ENCODE data around the gene GLB1L.

The GLB1L gene

DNA sequence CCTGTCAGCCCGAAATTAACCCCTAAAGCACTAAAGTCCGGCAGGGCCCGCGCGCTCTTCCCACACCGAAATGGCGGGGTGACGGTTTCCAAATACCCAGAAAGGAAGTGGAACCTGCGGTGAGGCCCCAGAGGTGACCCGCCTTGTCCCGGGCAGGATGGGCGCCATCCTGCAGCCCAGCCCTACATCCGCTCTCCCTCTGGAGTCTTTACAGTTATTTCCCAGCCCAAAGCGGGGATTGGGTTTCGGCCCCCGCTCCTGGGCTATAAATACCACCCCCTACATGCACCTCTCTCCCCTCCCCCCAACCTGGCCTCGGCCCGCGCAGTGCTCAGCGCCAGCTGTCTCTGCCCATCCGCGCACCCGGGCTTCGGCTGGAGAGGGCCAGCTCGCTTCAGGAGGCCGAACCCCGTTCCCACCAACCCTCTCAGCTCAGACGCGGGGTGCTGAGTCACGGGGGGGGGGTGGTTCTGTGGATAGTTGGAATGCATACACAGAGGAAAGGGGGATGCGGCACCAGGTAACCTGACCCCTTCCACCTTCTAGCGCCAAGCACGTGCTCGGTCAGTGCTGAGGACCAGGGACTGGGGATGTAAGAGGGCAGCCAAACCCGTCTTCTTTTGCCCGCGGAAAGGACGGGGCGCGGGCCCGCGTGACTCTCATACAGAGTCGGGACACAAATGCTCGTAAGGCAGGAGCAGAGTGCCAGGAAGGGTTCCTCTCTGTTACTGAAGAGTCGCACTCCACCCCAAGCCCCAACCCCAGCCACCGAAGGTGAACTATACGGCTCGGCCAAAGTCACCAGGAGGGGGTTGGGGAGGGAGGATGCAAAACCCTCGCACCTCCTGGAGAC is 7.9 kb upstream of the GLB1L start, which contains the start of gene TUBA4B:
TSS of gene TUBA4B (plus strand) at position 344 of the 853 bp plus-strand sequence. CDS start at position 509, 165 bp downstream.
- DNase-seq (ENCODE audit: low spot score) = peak; percentile 42

DNA sequence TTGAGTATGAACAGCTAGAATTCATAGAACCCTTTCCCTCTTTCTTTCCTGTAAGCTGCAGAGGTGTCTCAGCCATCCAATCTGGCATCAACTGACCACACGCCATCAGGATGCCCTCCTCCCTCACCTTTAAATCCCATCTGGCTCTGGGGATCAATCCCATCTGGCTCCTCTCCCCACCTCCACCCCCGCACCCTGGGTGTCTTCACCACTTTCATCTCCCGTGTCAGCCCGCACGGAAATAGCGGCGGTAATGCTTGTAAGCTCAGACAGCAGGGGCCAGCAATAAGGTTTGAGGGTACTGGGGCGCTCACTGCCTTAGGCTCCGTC is 7.3 kb upstream of the GLB1L start:
- no peak for DNase-seq (ENCODE audit: low spot score)

DNA sequence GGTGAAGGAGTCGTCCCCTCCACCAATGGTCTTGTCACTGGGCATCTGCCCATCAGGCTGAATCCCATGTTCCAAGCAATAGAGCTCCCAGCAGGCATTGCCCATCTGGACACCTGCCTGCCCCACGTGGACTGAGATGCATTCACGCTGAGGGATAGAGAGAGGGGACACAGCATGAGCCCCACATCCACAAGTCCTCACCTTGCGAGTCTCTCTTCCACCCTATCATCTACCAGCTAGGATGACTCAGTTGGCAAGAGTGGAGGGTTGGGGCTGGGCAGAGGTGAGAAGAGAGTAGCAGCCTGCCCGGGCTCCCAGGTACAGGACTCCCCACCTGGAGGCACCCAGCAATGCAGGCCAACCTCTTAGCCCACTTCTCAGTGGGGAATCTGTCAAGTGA is 6.8 kb upstream of the GLB1L start:
- DNase-seq (ENCODE audit: low spot score) = no peak

DNA sequence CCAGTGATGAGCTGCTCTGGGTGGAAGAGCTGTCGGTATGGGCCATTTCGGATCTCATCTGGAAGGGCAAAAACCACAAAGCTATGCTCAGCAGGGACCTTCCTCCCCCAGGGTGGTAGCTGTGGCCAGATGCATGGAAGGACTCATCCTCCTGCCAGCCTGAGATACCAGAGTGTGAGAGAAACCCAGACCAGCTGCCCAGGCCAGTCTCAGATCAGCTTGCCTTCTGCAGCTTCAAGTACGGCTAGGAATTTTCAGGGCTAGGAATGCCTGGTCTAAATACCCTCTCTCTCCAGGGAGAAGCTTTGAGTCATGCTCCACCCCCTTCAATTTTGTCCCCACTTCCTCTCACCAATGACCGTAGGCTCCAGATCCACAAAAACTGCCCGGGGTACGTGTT is 6.4 kb upstream of the GLB1L start:
- no peak for DNase-seq (ENCODE audit: low spot score)

DNA sequence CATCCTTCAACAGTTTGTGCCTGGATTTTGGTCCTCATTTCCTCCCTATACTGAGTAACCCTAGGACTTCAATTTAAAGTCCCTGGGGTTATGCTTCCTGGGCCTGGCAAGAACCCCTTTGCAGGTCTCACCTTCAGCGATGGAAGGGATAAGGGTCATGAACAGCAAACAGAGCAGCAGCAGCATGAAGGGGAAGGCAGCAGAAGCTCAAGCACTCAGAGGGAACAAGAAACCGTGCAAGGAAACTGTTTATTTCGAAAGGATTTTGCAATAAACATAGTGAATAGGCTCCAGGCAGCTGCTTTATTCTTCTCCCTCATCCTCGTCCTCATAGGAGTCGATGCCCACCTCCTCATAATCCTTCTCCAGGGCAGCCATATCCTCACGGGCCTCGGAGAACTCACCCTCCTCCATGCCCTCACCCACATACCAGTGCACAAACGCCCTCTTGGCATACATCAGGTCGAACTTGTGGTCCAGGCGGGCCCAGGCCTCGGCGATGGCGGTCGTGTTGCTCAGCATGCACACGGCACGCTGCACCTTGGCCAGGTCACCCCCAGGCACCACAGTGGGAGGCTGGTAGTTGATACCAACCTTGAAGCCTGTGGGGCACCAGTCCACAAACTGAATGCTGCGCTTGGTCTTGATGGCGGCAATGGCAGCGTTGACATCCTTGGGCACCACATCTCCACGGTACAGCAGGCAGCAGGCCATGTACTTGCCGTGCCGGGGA is 5.0 kb upstream of the GLB1L start:
- DNase-seq (ENCODE audit: low spot score) = no peak

DNA sequence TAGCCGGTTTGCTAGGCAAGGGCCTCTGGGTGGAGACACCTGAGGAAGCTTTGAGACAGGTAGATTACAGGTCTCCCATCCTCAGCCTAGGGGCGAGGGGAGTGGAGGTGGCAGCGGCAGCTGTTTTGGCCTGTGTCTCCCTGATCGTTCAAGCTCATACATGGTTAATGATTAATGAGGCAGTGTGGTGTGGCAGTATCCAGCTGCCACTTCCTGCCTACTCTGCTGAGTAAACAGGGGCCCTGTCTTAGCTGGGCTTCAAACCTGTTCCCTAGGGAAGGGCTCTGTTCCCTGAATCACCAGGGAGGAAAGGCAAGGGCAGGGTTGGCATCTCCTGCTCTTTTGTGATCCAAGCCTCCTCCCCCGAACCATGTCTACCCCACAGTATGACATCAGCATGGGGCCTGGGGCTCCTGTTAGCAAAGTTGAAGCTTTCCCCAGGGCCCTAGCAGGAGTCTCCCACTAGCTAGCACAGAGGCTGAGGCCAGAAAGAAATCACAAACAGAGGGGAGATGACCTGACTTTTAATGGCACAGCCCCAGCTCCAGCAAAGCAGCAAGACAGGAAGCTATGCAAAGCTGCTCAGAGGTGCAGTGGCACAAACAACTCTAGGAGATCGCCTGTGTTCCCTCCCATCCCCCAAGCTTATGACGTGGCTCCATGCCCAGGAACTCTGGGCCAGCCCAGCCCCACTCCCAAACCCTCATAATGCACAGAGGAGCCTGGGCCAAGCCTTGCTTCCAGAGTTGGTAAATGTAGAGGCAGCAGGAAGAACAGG is 4.1 kb upstream of the GLB1L start:
- DNase-seq (ENCODE audit: low spot score) = peak; percentile 73

DNA sequence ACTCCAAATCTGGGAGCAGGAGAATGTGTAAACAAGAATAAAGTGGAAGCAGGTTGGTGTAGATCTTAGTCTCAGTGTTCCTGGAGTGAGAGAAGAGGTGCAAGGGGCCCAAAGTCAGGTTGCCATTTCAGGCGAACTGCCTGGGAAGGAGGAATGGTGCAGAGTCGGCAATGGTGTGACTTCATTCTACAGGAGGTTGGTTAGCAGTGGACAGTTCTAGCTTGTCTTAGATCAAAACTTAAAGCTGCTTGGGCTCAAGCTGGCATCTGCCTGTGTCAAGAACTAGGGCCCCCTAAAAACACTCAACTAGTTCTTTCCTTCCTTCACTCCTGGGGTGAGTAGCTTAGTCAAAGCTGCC is 3.6 kb upstream of the GLB1L start:
- no peak for DNase-seq (ENCODE audit: low spot score)

DNA sequence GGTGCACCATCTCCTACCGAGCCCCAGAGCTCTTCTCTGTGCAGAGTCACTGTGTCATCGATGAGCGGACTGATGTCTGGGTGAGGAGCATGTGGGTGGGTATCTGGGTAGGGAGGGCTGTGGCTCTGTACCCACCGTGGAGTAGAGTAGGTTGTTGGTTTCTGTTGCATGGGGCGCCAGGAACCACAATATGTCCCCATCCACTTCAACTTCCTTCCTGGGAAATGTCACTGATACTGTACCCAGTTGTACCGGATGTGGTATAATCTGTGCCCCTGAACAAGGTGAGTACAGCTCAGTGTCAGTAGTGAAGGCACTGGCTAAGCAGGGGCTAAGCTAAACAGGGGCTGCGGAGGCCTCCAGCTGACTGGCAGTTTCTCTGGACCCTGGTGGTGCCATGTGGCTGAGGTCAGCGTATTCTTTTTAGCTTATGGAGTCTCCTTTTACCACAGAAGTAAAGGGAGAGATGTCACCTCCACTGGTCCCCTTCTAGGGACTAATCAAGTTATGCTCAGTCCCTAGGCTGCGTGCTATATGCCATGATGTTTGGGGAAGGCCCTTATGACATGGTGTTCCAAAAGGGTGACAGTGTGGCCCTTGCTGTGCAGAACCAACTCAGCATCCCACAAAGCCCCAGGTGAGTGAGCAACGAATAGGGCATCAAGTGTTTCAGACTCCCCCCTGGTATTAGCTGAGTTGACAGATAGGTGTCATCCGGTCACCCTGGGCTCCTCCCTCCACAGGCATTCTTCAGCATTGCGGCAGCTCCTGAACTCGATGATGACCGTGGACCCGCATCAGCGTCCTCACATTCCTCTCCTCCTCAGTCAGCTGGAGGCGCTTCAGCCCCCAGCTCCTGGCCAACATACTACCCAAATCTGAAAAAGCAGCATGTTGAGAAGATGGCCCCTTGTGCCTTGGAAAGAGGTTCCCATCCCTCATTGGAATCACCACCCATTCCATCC is 2.7 kb upstream of the GLB1L start:
- no peak for DNase-seq (ENCODE audit: low spot score)

DNA sequence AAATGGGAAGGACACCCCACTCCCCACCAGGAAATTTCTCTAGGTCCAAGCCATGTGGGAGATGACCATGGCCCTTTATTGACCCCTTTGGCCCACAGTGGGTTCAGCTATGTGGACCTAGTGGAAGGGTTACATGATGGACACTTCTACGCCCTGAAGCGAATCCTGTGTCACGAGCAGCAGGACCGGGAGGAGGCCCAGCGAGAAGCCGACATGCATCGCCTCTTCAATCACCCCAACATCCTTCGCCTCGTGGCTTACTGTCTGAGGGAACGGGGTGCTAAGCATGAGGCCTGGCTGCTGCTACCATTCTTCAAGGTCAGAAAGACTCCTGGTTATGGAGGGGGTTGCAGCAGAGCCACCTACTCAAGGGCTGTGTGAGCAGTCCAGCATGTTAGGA is 1.3 kb upstream of the GLB1L start:
- no peak for DNase-seq (ENCODE audit: low spot score)

DNA sequence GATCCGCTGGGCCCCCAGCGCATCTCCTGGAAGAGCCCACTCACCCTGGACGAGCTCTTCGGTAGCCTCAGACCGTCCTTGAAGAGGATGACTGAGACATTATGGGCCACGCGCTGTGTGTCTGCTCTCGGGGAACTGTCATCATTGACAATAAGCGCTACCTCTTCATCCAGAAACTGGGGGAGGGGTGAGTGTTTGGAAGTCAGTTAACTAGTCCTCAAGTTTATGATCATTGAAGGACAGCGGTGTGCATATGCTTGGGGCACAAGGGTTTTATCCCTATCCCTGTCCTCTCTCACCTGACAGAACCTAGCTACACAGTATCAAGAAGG is 621 bp upstream of the GLB1L start:
- DNase-seq (ENCODE audit: low spot score) = no peak

DNA sequence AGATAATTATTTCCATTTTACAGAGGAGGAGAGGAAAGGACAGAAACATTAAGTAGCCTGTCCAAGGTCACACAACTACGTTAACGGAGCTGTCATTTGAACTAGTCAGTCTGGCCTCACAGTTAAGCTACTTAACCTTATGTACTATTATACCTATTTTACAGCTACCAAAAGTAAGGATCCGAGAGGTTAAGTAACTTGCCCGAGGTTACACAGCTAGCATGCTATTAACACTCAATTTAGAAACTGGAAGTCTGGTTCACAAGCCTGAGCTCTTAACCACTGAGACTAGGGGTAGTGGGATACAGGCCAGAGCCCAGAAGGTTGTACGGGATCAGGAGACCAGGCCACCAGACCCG is 476 bp downstream of the GLB1L start:
- DNase-seq (ENCODE audit: low spot score) = no peak

DNA sequence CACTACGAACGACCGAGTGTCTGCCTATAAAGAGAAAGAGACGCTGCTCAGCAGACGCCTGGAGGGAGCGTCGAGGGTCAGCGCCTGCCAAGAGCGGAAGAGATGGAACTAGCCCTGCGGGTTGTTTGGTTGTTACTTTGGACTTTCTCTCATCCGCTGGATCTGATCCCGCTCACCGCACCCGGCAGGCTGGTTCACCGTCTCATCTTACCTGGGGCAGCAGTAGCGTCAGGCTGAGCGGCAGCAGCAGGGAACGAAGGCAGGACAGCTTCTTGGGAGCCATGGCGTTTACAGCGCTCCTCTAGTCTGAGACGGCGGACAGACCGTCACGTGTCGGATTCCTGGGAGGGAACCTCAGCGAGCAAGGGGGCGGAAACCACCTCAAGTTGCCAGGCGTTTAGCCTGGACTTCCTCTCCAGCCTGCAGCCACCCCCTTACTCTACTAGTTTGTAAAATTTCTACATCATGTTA is 1.9 kb downstream of the GLB1L start:
- DNase-seq (ENCODE audit: low spot score) = no peak

DNA sequence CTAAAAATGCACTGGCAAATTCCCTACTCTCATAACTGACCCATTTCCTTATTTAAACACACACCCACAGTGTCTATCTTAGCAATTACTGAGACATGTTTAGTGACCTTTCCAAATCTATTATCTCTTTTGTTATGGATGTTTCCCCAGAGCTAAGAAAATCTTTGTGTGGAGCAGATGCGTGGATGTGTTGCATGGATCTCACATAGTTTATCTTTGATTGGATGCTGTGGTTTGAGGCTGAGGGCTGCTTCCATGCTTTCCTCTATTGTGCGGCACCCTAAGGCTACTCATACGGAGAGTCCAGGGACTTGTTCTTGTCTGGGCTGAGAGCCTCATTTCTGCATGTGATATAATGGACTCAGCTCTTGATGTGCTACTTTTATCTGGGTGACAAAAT is 10.9 kb downstream of the GLB1L start:
- no peak for DNase-seq (ENCODE audit: low spot score)

DNA sequence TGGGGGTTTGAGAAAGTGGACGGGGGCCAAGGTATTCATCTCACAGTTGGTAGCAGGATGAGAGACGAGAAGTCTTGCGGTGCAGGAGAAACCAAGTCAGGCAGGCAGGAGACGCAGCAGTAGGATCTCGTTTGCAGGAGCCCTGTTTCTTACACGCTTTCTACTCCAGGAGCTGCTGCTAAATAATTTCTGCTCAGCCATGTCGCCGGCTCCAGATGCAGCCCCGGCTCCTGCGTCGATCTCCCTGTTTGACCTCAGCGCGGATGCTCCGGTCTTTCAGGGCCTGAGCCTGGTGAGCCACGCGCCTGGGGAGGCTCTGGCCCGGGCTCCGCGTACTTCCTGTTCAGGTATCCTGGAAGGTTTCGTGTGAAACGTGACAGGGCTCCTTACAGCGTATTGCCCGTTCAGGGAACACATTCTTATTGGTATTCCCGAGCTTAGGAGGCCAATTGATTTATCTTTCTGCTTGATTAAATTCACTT is 15.1 kb downstream of the GLB1L start:
- peak; percentile 51 for DNase-seq (ENCODE audit: low spot score)

DNA sequence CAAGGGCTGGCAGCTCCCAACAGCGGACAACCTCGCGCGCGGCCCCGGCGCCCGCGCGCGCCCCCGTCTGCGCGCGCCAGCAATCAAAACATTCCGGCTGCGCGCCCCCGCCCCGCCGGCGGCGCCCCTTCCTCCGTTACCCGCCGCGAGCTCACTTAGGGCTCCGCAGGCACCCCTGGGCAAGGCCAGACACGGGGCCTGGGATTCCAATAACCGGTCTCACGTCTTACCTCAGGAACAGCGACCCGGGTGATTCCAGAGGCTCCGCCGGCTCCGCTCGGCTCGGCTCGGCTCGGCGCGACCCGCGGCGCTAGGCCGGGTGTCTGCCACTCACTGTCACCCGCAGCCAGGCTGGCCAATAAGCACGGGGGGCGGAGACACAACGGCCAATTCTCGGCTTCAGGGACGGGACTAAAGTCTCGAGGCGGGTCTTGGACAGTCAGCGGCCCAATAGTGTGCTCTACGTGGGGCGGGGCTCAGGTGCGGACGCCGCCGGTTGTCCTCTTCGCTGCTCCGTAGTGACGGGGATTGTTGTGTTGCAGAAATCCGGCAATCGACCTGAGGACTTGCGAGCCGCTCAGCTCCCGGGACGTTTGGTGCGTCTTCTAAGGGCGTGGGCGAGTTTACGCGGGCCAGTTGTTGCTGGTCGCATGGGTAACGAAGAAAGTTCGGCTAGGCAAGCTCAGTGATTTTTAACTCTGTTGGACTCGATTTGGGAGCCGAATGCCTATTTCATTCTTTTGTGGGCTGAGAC is 15.8 kb downstream of the GLB1L start, which contains the start of the genes ANKZF1 and ATG9A:
TSS of gene ANKZF1 (plus strand) at position 502 of the 754 bp plus-strand sequence. CDS start 452 bp downstream, outside the sequence.
TSS of gene ATG9A (minus strand) at position 332 of the 754 bp plus-strand sequence. CDS start 1,612 bp downstream, outside the sequence.
- DNase-seq (ENCODE audit: low spot score) = peak; percentile 98

DNA sequence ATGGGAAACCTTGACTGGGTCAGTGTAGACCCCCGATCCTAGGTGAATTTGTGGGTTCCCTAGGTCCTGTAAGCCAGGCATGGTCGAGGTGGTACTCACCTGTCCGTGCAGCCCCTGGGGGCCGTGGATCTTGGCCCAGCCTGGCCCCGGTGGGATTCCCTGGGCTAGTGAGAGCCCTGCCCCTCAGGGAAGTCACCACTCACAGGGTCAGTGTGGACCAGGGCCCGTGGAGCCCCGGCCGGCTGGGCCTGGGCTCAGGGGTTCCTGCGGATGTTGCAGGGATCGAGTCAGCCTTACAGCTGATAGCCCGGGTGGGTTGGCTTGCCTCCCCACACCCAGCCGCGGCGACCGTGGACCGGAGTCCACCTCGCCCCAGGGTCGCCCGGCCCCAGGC is 16.3 kb downstream of the GLB1L start:
- DNase-seq (ENCODE audit: low spot score) = no peak

DNA sequence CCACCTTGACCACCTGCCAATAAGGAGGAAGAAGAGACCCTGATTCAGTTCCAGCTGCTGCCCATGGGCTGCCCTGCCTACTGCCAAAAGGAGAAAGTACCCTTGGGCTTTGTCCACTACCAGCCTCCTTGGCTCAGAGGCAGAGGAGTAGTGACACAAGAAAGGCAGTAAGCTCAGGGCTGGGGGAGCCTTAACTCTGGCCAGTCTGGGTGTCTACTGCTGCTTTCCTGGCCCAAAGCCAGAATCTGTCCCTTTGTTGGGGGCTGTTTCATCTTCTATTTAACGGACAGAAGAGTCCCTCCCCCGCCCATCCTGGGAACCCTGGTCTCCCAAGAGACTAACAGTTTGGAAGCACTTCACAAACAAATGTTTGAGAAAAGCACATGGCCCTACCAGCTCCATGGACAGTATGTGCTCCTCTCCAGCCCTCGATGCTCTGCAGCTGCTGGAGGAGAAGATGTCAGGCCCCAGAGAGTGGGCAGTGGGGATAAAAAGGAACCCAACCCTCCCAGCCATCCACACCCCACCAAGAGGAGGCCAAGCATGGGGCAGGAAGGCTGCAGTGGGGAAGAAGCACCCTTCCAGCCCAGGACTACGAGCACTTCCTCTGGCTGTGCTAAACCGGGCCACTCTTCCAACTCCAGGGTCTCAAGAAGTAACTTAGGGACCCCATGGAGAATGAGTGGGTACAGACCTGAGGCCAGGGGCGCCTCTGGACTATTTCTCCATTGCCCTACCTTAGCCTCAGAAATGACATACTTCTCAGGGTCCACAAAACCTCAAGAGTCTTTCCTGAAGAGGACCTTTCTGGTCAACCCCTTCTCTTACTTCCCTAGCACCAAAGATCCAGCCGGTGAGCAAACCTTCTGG is 17.0 kb downstream of the GLB1L start:
- no peak for DNase-seq (ENCODE audit: low spot score)

DNA sequence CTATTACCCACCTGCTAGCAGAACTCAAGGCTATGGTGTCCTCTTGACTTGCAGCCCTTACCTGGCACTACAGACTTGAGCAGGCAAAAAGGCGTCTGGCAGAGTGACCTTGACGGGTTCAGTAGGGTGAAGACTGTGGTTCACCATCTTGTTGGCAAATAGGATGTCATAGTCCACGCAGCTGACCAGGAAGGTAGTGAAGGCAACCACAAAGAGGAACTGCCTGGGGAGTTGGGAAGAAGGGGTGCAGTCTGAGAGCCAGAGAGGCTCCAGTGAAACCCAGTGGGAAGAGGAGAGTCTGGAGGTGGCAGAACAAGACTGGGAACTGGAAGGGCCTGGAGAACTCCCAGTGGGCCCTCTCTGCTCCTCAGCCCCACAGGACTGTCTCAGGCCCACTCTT is 19.9 kb downstream of the GLB1L start:
- DNase-seq (ENCODE audit: low spot score) = no peak

DNA sequence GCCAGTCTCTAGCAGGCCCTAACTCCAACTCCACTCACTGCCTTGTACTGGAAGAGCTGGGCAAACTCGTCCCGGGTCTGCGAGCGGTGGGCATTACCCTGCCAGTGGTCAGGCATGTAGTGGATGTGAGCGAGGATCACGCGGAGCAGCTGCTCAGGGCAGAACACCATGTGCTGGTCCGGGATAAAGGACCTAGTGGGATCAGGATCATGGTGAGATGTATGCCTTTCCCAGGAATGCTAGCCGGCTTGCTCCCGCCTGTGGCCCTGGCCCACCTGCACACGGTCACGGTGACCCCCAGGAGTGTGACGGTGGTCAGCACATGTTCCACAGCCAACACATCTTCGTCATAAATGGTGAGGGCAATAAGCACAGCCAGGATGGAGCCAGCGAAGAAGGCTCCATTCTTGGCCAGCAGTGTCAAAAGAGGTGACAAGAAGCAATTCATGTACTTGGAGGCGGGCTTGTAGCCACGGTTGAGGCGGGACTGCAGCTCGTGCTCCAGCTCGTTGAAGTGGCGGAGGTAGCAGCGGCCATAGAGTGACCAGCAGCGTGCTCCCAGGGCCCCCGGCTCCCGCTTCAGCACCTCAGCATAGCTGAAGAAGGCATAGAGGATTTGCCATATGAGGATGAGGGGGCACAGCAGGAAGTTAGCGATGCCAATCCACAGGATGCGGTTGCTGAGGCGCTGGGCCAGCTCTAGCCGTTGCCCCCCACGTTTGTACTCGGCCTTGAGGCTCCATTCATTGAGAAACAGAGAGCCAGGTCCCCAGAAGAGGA is 21.2 kb downstream of the GLB1L start:
- DNase-seq (ENCODE audit: low spot score) = no peak
